ENCODE results near the gene ENPEP.

Gene ENPEP

DNA sequence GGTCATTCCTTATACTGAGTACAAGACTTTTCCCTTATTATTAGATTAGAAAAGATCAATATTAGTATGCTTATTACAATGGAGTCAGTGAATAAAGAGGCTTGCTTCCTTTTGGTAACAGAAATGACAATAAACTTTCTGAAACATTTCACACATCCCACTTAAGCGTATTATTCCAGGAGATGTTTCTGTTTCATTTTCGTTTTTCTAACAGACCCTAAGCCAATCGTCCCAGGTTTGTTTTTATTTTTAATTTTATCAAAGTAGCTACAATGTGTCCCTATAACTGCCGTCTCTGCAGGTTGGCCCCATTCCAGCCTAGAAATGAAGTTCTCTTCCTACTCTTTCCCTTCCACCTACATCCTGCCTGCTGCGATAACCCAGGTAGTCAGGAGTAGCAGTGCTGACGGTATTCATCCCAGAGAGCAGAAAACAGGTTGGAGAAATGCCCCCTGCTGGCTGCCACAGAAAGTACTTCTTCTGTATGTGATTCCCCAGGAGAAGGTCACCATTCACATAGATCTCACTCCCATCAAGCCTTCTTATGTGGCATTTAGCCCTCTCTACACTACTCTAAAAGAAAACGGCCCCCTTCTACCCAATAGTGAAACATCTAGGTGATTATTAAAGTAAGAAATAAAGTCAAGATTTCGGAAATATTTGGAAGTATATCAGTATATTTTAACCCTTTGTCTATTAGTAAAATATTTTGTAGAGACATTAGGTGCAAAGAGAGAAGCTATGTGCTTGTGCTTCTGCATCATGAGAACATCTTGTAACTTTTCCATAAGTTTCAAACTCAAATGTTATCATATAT, 40.4 kb downstream of the ENPEP start:
- no peak overlapping the region for H3K4me3 ChIP-seq (replicated peaks; ENCODE audit: low read depth, low read length)
- TF ChIP-seq, protein P1, sequence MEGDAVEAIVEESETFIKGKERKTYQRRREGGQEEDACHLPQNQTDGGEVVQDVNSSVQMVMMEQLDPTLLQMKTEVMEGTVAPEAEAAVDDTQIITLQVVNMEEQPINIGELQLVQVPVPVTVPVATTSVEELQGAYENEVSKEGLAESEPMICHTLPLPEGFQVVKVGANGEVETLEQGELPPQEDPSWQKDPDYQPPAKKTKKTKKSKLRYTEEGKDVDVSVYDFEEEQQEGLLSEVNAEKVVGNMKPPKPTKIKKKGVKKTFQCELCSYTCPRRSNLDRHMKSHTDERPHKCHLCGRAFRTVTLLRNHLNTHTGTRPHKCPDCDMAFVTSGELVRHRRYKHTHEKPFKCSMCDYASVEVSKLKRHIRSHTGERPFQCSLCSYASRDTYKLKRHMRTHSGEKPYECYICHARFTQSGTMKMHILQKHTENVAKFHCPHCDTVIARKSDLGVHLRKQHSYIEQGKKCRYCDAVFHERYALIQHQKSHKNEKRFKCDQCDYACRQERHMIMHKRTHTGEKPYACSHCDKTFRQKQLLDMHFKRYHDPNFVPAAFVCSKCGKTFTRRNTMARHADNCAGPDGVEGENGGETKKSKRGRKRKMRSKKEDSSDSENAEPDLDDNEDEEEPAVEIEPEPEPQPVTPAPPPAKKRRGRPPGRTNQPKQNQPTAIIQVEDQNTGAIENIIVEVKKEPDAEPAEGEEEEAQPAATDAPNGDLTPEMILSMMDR (IDR thresholded peaks at IDR 0.05; ENCODE audit: low read depth, low read length, missing control alignments), result peak; percentile 83
- DNase-seq (ENCODE audit: extremely low read depth, low read depth), result no peak

- no peak overlapping the region for H3K4me3 ChIP-seq (replicated peaks; ENCODE audit: low read depth, low read length)
- TF ChIP-seq, protein P1 (IDR thresholded peaks at IDR 0.05; ENCODE audit: low read depth, low read length, missing control alignments), result peak; percentile 80
- DNase-seq (ENCODE audit: extremely low read depth, low read depth), result no peak
These were observed 43.0 kb downstream of the ENPEP start for GRCh38 chr4:110518889-110519490.

DNA sequence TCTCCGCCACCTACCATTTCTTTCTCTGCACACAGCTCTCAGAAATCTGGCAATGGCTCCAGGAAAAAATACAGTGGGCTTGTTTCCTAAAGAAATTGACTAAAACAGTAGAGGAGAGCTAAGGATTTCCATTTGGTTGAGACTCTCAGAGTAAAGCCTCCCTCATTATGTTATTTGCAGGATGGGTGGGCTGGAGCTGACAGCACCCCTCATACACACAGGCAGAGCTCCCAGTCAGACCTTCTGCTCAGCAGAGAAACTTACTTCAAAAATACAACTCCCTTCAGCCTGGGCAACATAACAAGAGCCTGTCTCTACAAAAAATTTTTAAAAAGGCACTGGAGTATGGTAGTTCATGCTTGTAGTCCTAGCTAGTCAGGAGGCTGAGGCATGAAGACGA, 44.9 kb downstream of the ENPEP start:
- TF ChIP-seq, protein P1 (IDR thresholded peaks at IDR 0.05; ENCODE audit: low read depth, low read length, missing control alignments), result no peak
- H3K4me3 ChIP-seq (replicated peaks; ENCODE audit: low read depth, low read length), result no peak overlapping the region
- DNase-seq (ENCODE audit: extremely low read depth, low read depth), result no peak

- H3K4me3 ChIP-seq (replicated peaks; ENCODE audit: low read depth, low read length), result no peak overlapping the region
- TF ChIP-seq, protein P1 (IDR thresholded peaks at IDR 0.05; ENCODE audit: low read depth, low read length, missing control alignments), result no peak
- DNase-seq (ENCODE audit: extremely low read depth, low read depth), result no peak
These were observed 50.6 kb downstream of the ENPEP start for GRCh38 chr4:110526589-110526988.

DNA sequence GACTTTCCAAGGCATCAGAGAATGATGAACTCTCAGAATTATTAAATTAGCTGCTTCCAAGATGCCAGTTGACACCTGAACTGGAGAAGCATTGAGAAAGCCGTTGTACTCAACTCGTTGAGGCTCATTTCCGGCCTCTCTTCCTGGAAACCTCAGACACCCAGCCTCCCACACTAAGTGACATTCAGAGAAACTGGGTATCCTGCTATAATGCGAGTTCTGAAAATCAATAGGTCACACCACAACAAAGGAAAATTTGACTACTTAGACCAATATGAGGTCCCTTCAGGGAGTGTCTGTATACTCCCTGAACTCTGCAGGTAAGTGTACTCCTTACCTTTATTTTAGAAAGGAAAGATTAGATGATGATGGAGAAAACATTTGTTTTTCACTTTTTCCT, 51.2 kb downstream of the ENPEP start:
- no peak overlapping the region for H3K4me3 ChIP-seq (replicated peaks; ENCODE audit: low read depth, low read length)
- no peak for DNase-seq (ENCODE audit: extremely low read depth, low read depth)
- TF ChIP-seq, protein P1 (IDR thresholded peaks at IDR 0.05; ENCODE audit: low read depth, low read length, missing control alignments), result no peak

DNA sequence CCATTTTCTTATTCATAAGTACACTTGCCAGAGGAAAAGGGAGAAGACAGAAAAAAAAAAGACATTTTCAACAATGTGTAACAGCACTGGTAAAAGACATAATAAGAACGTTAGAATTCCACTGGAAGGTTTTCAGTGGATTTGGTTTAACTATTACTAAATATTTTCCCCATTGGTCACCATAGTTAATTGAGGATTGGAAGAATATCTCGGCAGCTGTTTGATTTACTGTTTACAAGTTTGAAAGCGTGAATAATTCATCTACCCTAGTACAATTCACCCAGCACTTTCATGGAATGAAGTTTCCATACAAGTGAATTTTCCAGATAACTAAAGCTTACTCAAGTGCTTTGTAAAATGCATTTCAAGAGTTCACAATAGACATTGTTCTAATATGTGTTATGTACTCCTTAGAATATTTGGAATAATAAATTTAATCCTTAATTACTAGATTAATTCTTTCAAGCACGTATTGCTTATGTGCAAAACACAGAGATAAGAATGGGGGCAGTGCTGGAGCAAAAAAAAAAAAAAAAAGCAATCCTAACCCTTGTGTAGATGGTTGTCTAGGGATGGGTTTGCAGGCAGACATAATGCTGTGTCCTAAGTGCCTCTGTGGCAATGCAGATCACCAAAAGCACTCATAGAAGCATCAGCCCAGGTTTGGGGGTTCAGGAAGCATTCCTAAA, 57.1 kb downstream of the ENPEP start:
- DNase-seq (ENCODE audit: extremely low read depth, low read depth), result no peak
- H3K4me3 ChIP-seq (replicated peaks; ENCODE audit: low read depth, low read length), result no peak overlapping the region
- TF ChIP-seq, protein P1 (IDR thresholded peaks at IDR 0.05; ENCODE audit: low read depth, low read length, missing control alignments), result no peak

Data from HFF-Myc (cell line).